NCI-H1694 treated with DMSO at 0.1 percent for 48 hours (cell line): Measurements from ENCODE around the gene ZFYVE9.
"Not testable (repeated sequence)": the region's sequence is repeated elsewhere in the genome, so short reads cannot be mapped to it uniquely, and the experiment has no call there.

Experiments used
- DNase-seq: peaks from one replicate; lab custom pipeline; 2025; lab: John Stamatoyannopoulos, UW

ZFYVE9 gene

DNA sequence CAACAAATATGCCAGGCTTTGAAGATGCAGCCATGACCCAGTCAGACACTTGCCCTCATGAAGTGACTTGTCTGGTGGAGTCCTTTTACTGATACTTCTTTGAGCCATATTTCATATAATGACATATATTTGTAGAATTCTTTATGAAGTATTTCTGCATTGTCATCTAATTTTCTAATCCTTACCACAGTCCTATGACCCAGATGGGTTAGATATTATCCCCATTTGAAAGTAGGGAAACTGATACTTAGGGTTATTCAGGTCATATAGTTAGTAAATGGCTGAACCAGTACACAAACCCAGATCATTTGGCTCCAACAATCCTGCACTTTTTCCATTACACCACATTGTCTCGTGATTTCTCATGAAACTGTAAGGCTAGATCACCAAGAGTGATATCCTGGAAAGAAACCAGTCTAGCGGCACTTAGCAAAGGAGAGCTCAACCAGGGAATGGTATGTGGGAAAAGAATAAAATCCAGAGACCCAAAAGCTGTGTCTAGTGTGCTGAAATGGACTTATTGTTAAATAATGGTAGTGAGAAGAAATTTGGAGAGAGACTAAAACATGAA lies 49.6 kb downstream of the ZFYVE9 start:
- no peak for DNase-seq

GRCh38 chr1:52192024-52192423 lies 50.1 kb downstream of the ZFYVE9 start:
- no peak for DNase-seq

DNA sequence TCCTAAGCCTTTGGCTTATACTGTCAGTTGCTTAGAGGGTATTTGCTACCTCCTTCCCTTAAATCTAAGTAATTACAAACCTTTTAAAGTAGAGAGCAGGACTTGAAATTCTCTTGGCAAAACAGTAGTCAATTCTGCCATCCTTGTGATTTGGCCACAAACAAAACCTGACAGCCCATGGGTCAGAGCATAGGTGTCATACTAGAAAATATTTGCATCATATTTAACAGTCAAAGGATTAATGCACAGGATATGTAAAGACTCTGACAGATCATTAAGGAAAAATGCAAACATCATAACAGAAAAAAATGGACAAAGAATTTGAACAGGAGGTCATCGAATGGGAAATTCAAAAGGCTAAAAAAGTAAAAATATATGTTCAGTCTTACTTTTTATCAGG lies 50.5 kb downstream of the ZFYVE9 start:
- no peak for DNase-seq

DNA sequence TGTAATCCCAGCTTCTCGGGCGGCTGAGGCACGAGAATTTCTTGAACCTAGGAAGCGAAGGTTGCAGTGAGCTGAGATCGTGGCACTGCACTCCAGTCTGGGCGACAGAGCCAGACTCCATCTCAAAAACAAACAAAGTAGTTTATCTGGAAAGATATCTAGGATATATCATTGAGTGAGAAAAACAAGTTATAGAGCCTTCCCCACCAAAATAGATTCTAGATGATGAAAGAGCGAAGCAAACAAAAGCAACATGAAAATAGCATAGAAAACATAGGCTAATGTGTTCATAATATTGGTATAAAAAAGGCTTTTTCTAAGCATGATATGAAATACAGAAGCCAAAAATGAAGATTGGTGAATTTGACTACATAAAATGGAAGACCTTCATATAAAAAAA lies 52.1 kb downstream of the ZFYVE9 start:
- no peak for DNase-seq

GRCh38 chr1:52195161-52195560 lies 53.3 kb downstream of the ZFYVE9 start:
- DNase-seq = no peak

GRCh38 chr1:52203935-52204625 lies 62.2 kb downstream of the ZFYVE9 start:
- no peak for DNase-seq

- no peak for DNase-seq
These were observed 62.8 kb downstream of the ZFYVE9 start for GRCh38 chr1:52204696-52205095.

GRCh38 chr1:52206686-52207085 lies 64.8 kb downstream of the ZFYVE9 start:
- DNase-seq = not testable (repeated sequence)

GRCh38 chr1:52209429-52209828 lies 67.5 kb downstream of the ZFYVE9 start:
- DNase-seq = no peak

DNA sequence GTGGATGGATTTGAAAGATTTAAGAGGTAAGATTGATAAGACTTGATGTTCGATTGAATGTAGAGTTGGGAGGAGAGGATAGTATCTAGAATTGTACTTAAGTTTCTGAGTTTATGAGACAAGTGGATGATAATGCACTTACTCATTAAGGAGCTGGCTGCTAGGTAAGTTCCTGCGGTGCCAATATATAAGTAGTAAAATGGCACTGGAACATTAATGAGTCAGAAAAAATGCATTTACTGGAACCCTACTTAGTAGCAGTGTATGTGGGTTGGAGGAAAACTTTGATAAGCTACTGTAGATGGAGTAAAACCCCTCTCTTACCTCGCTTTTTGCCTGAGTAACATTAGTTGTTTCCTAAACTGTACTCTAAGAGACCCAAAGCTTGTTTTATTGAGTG lies 68.2 kb downstream of the ZFYVE9 start:
- no peak for DNase-seq

DNA sequence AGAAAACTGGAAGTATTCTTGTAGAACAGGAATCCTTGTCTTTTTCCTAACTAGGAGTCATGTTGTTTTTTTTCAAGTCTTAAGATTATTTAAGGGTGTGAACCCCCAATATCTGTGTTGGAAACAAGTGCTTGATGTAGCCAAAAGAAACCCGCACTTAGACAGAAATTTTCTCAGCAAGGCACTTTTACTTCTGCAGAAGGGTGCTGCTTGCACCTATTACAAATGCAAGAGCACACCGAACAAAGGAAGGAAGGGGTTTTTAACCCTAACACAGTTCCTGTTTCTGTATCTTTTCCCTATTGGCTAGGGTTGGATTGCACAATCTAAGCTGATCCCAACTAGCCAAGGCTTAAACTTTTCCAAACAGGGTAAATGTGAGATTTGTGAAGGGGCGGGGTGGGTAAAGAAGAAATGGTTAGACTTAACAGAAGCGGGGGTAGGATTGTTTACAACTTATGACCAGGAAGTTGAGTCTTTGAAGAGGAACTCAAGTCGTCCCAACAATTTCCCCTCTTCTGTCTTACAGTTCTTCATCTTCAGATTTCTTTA lies 75.1 kb downstream of the ZFYVE9 start:
- no peak for DNase-seq

DNA sequence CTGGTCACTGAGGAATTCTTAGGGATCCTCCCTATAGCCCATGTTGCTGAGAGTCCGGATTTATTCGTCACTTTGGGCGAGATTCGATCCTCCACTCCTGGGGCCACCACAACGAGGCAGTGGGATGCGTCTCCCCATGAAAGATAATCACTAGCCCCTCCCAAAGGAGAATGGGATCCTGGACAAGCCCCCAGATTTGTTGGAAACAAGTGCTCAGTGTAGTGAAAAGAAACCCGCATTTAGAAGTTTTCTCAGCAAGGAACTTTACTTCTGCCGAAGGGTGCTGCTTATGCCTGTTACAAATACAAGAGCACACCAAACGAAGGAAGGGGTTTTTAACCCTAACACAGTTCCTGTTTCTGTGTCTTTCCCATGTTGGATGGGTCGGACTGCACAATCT lies 83.3 kb downstream of the ZFYVE9 start:
- no peak for DNase-seq

- no peak for DNase-seq
These were observed 87.6 kb downstream of the ZFYVE9 start for GRCh38 chr1:52229494-52229893.

DNA sequence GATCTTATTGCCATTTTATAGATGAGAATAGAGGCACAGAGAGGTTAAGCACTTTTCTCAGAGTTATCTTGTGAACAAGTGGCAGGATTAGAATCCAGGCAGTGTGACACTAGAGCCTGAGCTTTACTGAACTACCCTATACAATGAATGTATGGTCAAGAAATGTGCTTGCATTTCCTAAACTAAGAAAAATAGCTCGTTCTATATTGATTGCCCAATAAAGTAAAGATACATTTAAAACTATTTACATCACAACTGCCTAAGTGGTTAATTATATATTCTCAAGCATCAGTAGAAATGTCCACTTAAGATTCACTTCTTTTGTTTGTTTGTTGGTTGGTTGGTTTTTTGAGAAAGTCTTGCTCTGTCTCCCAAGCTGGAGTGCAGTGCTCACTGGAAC lies 91.6 kb downstream of the ZFYVE9 start:
- DNase-seq = no peak

- no peak for DNase-seq
These were observed 92.1 kb downstream of the ZFYVE9 start for GRCh38 chr1:52234014-52234413.

GRCh38 chr1:52234708-52235107 lies 92.8 kb downstream of the ZFYVE9 start:
- DNase-seq = no peak

DNA sequence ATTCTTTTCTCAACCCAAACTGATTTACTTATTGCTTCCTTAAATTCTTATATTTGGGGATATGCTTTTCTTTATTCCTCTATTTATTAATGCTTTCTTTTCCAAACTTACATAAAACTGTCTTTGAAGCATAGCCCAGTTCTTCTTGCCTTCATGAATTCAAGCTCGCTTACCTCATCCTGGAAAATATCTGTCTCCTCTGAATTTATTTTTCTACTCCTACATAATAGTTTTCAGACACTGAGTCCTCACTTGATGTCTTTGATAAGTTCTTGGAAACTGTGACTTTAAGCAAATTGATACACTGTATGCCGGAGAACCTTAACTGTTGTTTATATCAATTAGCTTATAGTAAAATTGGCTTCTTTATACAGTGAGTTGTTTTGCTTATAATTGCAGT lies 93.8 kb downstream of the ZFYVE9 start:
- no peak for DNase-seq

DNA sequence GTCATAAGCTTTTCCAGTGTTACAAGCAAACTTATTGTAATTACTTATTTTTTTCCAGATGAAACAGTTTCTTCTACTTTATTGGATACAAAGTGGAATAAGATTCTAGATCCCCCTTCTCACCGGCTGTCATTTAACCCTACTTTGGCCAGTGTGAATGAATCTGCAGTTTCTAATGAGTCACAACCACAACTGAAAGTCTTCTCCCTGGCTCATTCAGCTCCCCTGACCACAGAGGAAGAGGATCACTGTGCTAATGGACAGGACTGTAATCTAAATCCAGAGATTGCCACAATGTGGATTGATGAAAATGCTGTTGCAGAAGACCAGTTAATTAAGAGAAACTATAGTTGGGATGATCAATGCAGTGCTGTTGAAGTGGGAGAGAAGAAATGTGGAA lies 95.5 kb downstream of the ZFYVE9 start:
- DNase-seq = no peak

GRCh38 chr1:52238474-52238873 lies 96.6 kb downstream of the ZFYVE9 start:
- no peak for DNase-seq

GRCh38 chr1:52238887-52239707 lies 97.2 kb downstream of the ZFYVE9 start:
- no peak for DNase-seq

DNA sequence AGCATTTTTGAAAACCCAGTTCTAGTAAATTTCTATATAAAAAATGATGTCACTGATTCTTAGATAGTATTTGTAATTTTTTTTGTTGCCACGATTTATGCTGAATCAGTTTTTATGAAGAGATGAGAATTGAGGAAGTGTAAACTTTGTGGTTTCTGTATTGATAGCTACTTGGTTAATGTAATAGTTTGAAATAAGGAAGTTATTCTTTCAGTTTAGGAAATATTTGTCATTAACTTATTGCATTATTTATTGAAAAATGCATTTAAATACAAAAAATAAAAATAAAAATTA lies 97.8 kb downstream of the ZFYVE9 start:
- DNase-seq = no peak

DNA sequence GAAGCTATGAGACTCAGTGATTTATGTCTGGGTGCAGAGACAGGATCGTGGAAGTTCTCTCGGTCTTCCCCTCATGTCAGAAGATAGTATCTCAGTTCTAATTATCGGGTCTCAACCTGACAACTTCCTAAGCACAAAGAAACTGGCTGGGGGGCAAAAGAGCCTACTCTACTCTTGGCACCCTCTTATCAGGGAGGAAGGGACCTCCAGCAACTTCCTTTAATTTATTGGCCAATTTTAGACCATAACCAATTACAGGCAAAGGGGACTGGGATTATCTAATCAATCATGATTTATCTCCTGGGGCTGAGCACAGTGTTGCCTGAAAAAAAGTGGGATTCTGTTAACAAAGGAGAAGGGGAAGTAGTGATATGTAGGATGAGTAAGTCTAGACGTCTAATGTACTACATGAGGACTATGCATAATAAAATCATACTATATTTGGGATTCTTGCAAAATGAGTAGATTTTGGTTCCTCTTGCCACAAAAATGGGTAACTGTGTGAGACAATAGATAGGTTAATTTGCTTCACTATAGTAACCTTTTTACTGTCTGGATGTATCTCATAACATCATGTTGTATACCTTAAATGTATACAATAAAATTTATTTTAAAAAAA lies 98.8 kb downstream of the ZFYVE9 start:
- DNase-seq = no peak
